LNCAP (cell line): ENCODE measurements around the gene ULK1.

Source experiments
- CTCF ChIP-seq: fragments of 450-650 bp; IDR thresholded peaks from 2 replicates; pipeline ENCODE4 v1.5.1; 2017; ENCODE audit warnings: mild to moderate bottlenecking

Gene ULK1

GRCh38 chr12:131929581-131930456 lies 35.4 kb downstream of the ULK1 start:
- no peak for TF ChIP-seq CTCF

GRCh38 chr12:131930510-131930909 lies 36.1 kb downstream of the ULK1 start:
- no peak for TF ChIP-seq CTCF

- no peak for TF ChIP-seq CTCF
Measured at GRCh38 chr12:131933387-131933786, 39.0 kb downstream of the ULK1 start.

GRCh38 chr12:131934535-131934934 lies 40.1 kb downstream of the ULK1 start:
- no peak for TF ChIP-seq CTCF

GRCh38 chr12:131938082-131938481 lies 43.7 kb downstream of the ULK1 start:
- no peak for TF ChIP-seq CTCF

GRCh38 chr12:131939007-131939406 lies 44.6 kb downstream of the ULK1 start:
- TF ChIP-seq CTCF = no peak

GRCh38 chr12:131940141-131940547 lies 45.7 kb downstream of the ULK1 start:
- TF ChIP-seq CTCF = no peak
